ENCODE data around the gene DEFB129. TPM values are rescaled to one million over a fixed set of nuclear protein-coding genes. Genes with fewer than 3 reads are reported as not detected.
"Not testable (repeated sequence)": the region's sequence is repeated elsewhere in the genome, so short reads cannot be mapped to it uniquely, and the experiment has no call there.

Gene DEFB129, protein sequence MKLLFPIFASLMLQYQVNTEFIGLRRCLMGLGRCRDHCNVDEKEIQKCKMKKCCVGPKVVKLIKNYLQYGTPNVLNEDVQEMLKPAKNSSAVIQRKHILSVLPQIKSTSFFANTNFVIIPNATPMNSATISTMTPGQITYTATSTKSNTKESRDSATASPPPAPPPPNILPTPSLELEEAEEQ
- total RNA-seq = not detected in 2 replicates

GRCh38 chr20:226958-227357 lies at the start of gene DEFB129:
Gene DEFB129 (plus strand): TSS chr20:227258. CDS start chr20:227289, 31 bp downstream.
- H3K4me3 ChIP-seq (ENCODE audit: low read depth, low read length) = no peak within 1 kb of the TSS
- TF ChIP-seq, protein P1, sequence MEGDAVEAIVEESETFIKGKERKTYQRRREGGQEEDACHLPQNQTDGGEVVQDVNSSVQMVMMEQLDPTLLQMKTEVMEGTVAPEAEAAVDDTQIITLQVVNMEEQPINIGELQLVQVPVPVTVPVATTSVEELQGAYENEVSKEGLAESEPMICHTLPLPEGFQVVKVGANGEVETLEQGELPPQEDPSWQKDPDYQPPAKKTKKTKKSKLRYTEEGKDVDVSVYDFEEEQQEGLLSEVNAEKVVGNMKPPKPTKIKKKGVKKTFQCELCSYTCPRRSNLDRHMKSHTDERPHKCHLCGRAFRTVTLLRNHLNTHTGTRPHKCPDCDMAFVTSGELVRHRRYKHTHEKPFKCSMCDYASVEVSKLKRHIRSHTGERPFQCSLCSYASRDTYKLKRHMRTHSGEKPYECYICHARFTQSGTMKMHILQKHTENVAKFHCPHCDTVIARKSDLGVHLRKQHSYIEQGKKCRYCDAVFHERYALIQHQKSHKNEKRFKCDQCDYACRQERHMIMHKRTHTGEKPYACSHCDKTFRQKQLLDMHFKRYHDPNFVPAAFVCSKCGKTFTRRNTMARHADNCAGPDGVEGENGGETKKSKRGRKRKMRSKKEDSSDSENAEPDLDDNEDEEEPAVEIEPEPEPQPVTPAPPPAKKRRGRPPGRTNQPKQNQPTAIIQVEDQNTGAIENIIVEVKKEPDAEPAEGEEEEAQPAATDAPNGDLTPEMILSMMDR (IDR thresholded peaks at IDR 0.05; ENCODE audit: insufficient read depth, low read depth, low read length) = no peak
- DNase-seq (ENCODE audit: low read depth) = no peak

- TF ChIP-seq, protein P1 (IDR thresholded peaks at IDR 0.05; ENCODE audit: insufficient read depth, low read depth, low read length) = no peak
- H3K4me3 ChIP-seq (ENCODE audit: low read depth, low read length) = no peak overlapping the region
- DNase-seq (ENCODE audit: low read depth) = no peak
Observed at GRCh38 chr20:184288-184687, 42.8 kb upstream of the DEFB129 start.

DNA sequence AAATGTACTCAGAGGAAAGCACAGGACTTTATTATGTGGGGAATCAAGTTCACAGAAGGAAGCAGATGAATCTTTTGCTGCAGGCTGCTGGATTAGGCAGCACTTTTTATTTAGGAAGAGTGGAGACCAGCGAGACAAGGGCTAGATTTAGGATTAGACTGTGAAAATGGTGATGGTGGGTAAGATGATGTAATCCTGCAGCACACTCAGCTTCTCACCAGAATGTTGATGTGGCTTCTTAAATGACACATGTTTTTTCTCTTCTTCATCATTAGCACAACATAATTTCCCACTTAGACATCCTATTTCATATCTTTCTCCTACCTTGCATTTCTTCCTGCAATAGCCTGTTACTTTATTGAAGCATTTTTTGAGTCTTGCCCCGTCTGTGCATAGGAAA lies 39.3 kb upstream of the DEFB129 start:
- no peak overlapping the region for H3K4me3 ChIP-seq (ENCODE audit: low read depth, low read length)
- TF ChIP-seq, protein P1 (IDR thresholded peaks at IDR 0.05; ENCODE audit: insufficient read depth, low read depth, low read length) = no peak
- DNase-seq (ENCODE audit: low read depth) = no peak

DNA sequence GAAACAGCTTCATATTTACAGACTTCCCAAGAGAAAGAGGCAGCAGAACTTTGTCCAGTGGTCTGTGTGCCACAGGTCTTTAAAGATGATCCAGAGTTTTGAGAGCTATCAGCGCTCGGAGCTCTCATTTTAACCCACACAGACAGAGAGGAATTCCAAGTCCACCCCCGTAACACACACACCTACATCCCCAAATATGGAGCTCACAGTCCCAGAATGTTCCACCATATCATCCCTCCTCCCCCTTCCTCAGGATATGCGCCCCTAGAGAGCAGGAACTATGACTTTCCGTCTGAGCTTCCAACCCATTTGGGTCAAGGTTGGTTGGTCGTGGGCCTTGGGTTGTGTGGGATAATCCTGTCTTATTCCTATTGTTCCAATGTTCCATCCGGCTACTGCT lies 37.4 kb upstream of the DEFB129 start, which contains the start of gene DEFB128:
Gene DEFB128 (minus strand): TSS at position 101 of the 400 bp plus-strand sequence. CDS start 88 bp downstream, at position 13.
- no peak for DNase-seq (ENCODE audit: low read depth)
- no peak within 1 kb of the TSS for H3K4me3 ChIP-seq (ENCODE audit: low read depth, low read length)
- TF ChIP-seq, protein P1 (IDR thresholded peaks at IDR 0.05; ENCODE audit: insufficient read depth, low read depth, low read length) = no peak

- H3K4me3 ChIP-seq (ENCODE audit: low read depth, low read length) = no peak overlapping the region
- no peak for DNase-seq (ENCODE audit: low read depth)
- TF ChIP-seq, protein P1 (IDR thresholded peaks at IDR 0.05; ENCODE audit: insufficient read depth, low read depth, low read length) = no peak
Observed at GRCh38 chr20:198225-198624, 28.8 kb upstream of the DEFB129 start.

DNA sequence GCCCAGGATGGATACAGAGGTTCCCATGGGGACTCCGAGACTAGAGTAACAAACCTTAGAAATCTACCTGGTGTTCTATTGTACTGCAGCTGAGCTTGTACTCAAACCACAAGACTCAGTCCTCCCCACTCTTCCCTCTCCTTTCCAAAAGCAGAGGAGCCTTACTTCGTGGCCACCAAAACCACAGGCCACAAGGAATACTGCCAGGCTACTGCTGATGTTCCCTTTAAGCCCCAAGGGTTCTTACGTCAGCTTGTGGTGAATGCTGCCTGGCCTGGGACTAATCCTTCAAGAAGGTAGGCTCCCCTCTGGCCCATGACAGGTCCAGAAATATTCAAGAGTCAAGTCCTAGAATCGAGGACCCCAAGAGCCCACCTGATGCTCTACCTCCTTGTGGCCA lies 27.1 kb upstream of the DEFB129 start:
- no peak for DNase-seq (ENCODE audit: low read depth)
- TF ChIP-seq, protein P1 (IDR thresholded peaks at IDR 0.05; ENCODE audit: insufficient read depth, low read depth, low read length) = no peak
- H3K4me3 ChIP-seq (ENCODE audit: low read depth, low read length) = no peak overlapping the region

DNA sequence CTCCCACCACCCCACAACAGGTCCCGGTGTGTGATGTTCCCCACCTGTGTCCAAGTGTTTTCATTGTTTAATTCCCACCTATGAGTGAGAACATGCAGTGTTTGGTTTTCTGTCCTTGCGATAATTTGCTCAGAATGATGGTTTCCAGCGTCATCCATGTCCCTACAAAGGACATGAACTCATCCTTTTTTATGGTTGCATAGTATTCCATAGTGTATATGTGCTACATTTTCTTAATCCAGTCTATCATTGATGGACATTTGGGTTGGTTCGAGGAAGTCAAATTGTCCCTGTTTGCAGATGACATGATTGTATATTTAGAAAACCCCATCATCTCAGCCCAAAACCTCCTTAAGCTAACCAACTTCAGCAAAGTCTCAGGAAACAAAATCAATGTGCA lies 23.4 kb upstream of the DEFB129 start:
- DNase-seq (ENCODE audit: low read depth) = not testable (repeated sequence)

More for the DNA sequence above, 23.4 kb upstream of the DEFB129 start:
- H3K4me3 ChIP-seq (ENCODE audit: low read depth, low read length) = not testable (repeated sequence)
